ENCODE data around the gene TMC1. TPM values are rescaled to one million over a fixed set of nuclear protein-coding genes. Genes with fewer than 3 reads are reported as not detected.

TMC1 gene
- total RNA-seq, 4 donors from 2014 or later, result 0.12 to 0.56 (median 0.13) TPM; not detected in 1

- DNase-seq (ENCODE audit: low spot score), result no peak
- no peak for TF ChIP-seq CTCF (IDR thresholded peaks at IDR 0.05)
- no peak for ATAC-seq (ENCODE audit: low FRiP score)
Observed at GRCh38 chr9:72721067-72721466, 199.7 kb downstream of the TMC1 start.

GRCh38 chr9:72726947-72727346 is 205.5 kb downstream of the TMC1 start:
- DNase-seq (ENCODE audit: low spot score) (no peak), ATAC-seq (ENCODE audit: low FRiP score) (no peak)
- TF ChIP-seq CTCF (IDR thresholded peaks at IDR 0.05), result no peak

GRCh38 chr9:72728031-72728770 is 206.8 kb downstream of the TMC1 start:
- ATAC-seq (ENCODE audit: low FRiP score), result no peak
- DNase-seq (ENCODE audit: low spot score), result no peak
- TF ChIP-seq CTCF (IDR thresholded peaks at IDR 0.05), result no peak

- DNase-seq (ENCODE audit: low spot score), result no peak
- TF ChIP-seq CTCF (IDR thresholded peaks at IDR 0.05), result no peak
- ATAC-seq (ENCODE audit: low FRiP score), result no peak
Observed at GRCh38 chr9:72733895-72734294, 212.5 kb downstream of the TMC1 start.

GRCh38 chr9:72734631-72735030 is 213.2 kb downstream of the TMC1 start:
- peak; percentile 28 for ATAC-seq (ENCODE audit: low FRiP score)
- no peak for DNase-seq (ENCODE audit: low spot score)
- TF ChIP-seq CTCF (IDR thresholded peaks at IDR 0.05), result no peak

- no peak for TF ChIP-seq CTCF (IDR thresholded peaks at IDR 0.05)
- no peak for DNase-seq (ENCODE audit: low spot score)
- ATAC-seq (ENCODE audit: low FRiP score), result no peak
Observed at GRCh38 chr9:72743836-72744235, 222.4 kb downstream of the TMC1 start.

GRCh38 chr9:72749276-72749675 is 227.9 kb downstream of the TMC1 start:
- ATAC-seq (ENCODE audit: low FRiP score), result no peak

More at GRCh38 chr9:72749276-72749675, 227.9 kb downstream of the TMC1 start:
- no peak for TF ChIP-seq CTCF (IDR thresholded peaks at IDR 0.05)
- DNase-seq (ENCODE audit: low spot score), result no peak

Data from omental fat pad (tissue), 4 donors.